Cardiac muscle cell (in vitro differentiated cells and primary cell): ENCODE measurements around the gene LIN28B. TPM values are rescaled to one million over a fixed set of nuclear protein-coding genes. Genes with fewer than 3 reads are reported as not detected.
"Not testable (repeated sequence)": the region's sequence is repeated elsewhere in the genome, so short reads cannot be mapped to it uniquely, and the experiment has no call there.

Experiments
- DNase-seq, 2 donors: peaks; one replicate each; pipeline versions ENCODE4 v3.0.0 to v3.0.0-alpha.2; 2010 to 2017; ENCODE audit warnings: low read depth in 1 of 2, low spot score in 1 of 2
- H3K27ac ChIP-seq: fragments of 200-600 bp; sonication (generic); 2 replicates; pipeline ENCODE4 v1.5.1; 2016
- H3K27me3 ChIP-seq: fragments of 200-600 bp; sonication (generic); 2 replicates; pipeline ENCODE4 v1.6.0; 2016; ENCODE audit warnings: control low read depth
- H3K36me3 ChIP-seq: fragments of 200-600 bp; sonication (generic); 2 replicates; pipeline ENCODE4 v1.5.1; 2016; ENCODE audit warnings: control low read depth
- H3K4me1 ChIP-seq: fragments of 200-600 bp; sonication (generic); 2 replicates; pipeline ENCODE4 v1.8.1; 2017; ENCODE audit warnings: low read depth, mild to moderate bottlenecking, mixed run types
- H3K4me3 ChIP-seq: fragments of 200-600 bp; sonication (generic); 2 replicates; pipeline ENCODE4 v1.5.1; 2016; ENCODE audit warnings: mild to moderate bottlenecking
- H3K9me3 ChIP-seq: fragments of 200-600 bp; sonication (generic); 2 replicates; pipeline ENCODE4 v1.5.1; 2017; ENCODE audit warnings: low read depth, mild to moderate bottlenecking, control low read depth
- CTCF ChIP-seq: IDR thresholded peaks from 2 replicates; pipeline ENCODE4 v1.5.1; 2012; ENCODE audit warnings: low read depth, mild to moderate bottlenecking, low read length
- polyA plus RNA-seq: library from polyadenylated mRNA; unstranded; fragments of >200 nt; fragmentation: Nextera tagmentation; extraction: Ambion mirVana; gene quantifications from 2 replicates; pipeline ENCODE4 v1.2.1, GENCODE V29; 2016
- total RNA-seq: library from RNA; depleted of rRNA; stranded (reverse); fragments of >200 nt; gene quantifications from 2 replicates; pipeline ENCODE4 v1.2.3, GENCODE V29; 2016

LIN28B gene
- total and polyA plus RNA-seq, 2 experiments from 2014 or later = 6.8 to 18.6 TPM

- H3K9me3 ChIP-seq = no peaks in the 10 kb centered on the region
- H3K36me3 ChIP-seq = peaks cover 27% of the 10 kb centered on the region
- no peak overlapping the region for H3K4me3 ChIP-seq
- no peak overlapping the region for H3K27ac ChIP-seq
- H3K4me1 ChIP-seq = peaks cover 3% of the 10 kb centered on the region
- no peak for DNase-seq
- TF ChIP-seq CTCF = no peak
- no peaks in the 10 kb centered on the region for H3K27me3 ChIP-seq
These were observed 123.4 kb downstream of the LIN28B start for GRCh38 chr6:105080279-105080678.

- not testable (repeated sequence) for H3K9me3 ChIP-seq, H3K4me1 ChIP-seq, H3K27ac ChIP-seq, DNase-seq, H3K4me3 ChIP-seq, H3K27me3 ChIP-seq
- H3K36me3 ChIP-seq = peaks cover 27% of the 10 kb centered on the region
These were observed 124.8 kb downstream of the LIN28B start for GRCh38 chr6:105081662-105082061.

- H3K36me3 ChIP-seq = no peaks in the 10 kb centered on the region
- no peak overlapping the region for H3K4me3 ChIP-seq
- H3K9me3 ChIP-seq = no peaks in the 10 kb centered on the region
- H3K27me3 ChIP-seq = no peaks in the 10 kb centered on the region
- H3K27ac ChIP-seq = no peak overlapping the region
- peaks cover 6% of the 10 kb centered on the region for H3K4me1 ChIP-seq
- DNase-seq = peak; percentile 69 to 76
- TF ChIP-seq CTCF = peak; percentile 76
These were observed 130.8 kb downstream of the LIN28B start for GRCh38 chr6:105087571-105088211.

GRCh38 chr6:105091140-105091829, 134.4 kb downstream of the LIN28B start:
- H3K4me3 ChIP-seq = no peak overlapping the region
- DNase-seq = peak in 1 of 2 donors; percentile 17
- H3K27me3 ChIP-seq = no peaks in the 10 kb centered on the region
- no peak overlapping the region for H3K27ac ChIP-seq
- TF ChIP-seq CTCF = no peak
- H3K9me3 ChIP-seq = no peaks in the 10 kb centered on the region
- peaks cover 12% of the 10 kb centered on the region for H3K4me1 ChIP-seq
- H3K36me3 ChIP-seq = no peaks in the 10 kb centered on the region

- no peaks in the 10 kb centered on the region for H3K9me3 ChIP-seq
- peaks cover 24% of the 10 kb centered on the region for H3K4me1 ChIP-seq
- no peak overlapping the region for H3K27ac ChIP-seq
- no peak overlapping the region for H3K4me3 ChIP-seq
- H3K27me3 ChIP-seq = no peaks in the 10 kb centered on the region
- H3K36me3 ChIP-seq = peaks cover 13% of the 10 kb centered on the region
- no peak for TF ChIP-seq CTCF
- no peak for DNase-seq
These were observed 137.3 kb downstream of the LIN28B start for GRCh38 chr6:105094133-105094640.

- H3K4me3 ChIP-seq = no peak overlapping the region
- DNase-seq = no peak
- TF ChIP-seq CTCF = no peak
- no peaks in the 10 kb centered on the region for H3K27me3 ChIP-seq
- peak overlapping the region; percentile 73 for H3K27ac ChIP-seq
- no peaks in the 10 kb centered on the region for H3K9me3 ChIP-seq
- H3K36me3 ChIP-seq = peaks cover 20% of the 10 kb centered on the region
- H3K4me1 ChIP-seq = peaks cover 24% of the 10 kb centered on the region
These were observed 138.2 kb downstream of the LIN28B start for GRCh38 chr6:105095139-105095538.
